GM10266 (cell line): ENCODE measurements around the gene VMAC.
A peak's percentile ranks its signal among the peaks of the same experiment; 100 is the strongest.
"Not testable (repeated sequence)": the region's sequence is repeated elsewhere in the genome, so short reads cannot be mapped to it uniquely, and the experiment has no call there.

Experiments used
- DNase-seq: peaks from one replicate; pipeline ENCODE4 v3.0.0; 2012; ENCODE audit errors: extremely low spot score
- TF ChIP-seq, protein P1 (sequence below): IDR thresholded peaks from 2 replicates; pipeline ENCODE4 v1.5.1; 2012; ENCODE audit warnings: mild to moderate bottlenecking, low read depth; ENCODE audit not compliant: control insufficient read depth, insufficient read depth; ENCODE audit errors: missing control alignments

The VMAC gene, protein sequence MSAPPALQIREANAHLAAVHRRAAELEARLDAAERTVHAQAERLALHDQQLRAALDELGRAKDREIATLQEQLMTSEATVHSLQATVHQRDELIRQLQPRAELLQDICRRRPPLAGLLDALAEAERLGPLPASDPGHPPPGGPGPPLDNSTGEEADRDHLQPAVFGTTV

DNA sequence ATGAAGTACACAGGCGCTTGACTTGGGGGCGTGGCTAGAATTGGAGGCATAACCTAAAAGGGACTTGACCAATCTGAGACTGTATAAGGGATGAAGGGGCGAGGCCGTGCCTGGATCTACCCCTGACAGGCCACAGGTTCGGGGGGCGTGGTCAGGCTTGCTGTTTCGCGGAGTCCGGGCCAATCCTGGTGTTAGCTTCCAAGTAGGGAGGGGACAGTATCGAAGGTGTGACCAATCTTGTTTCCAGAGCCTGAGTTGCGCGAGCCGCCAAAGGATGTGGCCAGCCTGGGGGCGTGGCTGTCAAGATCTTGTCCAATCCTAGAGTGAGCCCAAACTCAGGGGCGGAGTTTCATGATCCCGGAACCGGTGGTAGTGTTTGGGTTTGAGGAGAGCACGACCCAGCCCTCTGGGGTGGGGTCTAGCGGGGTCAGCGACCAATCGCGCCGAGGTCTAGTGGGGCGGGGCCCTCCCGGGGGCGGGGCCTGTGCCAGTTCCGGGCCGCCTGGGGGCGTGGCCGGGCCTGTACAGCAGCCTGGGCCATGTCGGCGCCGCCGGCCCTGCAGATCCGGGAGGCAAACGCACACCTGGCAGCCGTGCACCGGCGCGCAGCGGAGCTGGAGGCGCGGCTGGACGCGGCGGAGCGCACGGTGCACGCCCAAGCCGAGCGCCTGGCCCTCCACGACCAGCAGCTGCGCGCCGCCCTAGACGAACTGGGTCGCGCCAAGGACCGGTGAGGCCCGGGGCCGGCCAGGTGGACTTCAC lies at the start of gene VMAC:
VMAC (plus strand) TSS at position 521 of the 762 bp plus-strand sequence; CDS start at position 540, 19 bp downstream.
- peak; percentile 100 for DNase-seq
- TF ChIP-seq, protein P1, sequence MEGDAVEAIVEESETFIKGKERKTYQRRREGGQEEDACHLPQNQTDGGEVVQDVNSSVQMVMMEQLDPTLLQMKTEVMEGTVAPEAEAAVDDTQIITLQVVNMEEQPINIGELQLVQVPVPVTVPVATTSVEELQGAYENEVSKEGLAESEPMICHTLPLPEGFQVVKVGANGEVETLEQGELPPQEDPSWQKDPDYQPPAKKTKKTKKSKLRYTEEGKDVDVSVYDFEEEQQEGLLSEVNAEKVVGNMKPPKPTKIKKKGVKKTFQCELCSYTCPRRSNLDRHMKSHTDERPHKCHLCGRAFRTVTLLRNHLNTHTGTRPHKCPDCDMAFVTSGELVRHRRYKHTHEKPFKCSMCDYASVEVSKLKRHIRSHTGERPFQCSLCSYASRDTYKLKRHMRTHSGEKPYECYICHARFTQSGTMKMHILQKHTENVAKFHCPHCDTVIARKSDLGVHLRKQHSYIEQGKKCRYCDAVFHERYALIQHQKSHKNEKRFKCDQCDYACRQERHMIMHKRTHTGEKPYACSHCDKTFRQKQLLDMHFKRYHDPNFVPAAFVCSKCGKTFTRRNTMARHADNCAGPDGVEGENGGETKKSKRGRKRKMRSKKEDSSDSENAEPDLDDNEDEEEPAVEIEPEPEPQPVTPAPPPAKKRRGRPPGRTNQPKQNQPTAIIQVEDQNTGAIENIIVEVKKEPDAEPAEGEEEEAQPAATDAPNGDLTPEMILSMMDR = no peak

DNA sequence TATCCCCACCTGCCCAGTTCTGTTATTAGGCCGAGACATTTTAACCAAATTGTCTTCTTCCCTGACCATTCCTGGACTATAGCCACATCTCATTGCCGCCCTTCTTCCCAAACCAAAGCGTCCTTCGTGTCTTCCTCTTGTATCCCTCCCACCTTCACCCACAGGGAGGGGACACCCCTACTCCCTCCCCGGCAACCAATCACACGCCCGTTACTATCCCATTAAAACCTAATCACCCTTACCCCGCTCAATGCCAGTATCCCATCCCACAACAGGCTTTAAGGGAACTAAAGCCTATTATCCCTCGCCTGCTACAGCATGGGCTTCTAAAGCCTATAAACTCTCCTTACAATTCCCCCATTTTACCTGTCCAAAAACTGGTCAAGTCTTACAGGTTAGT lies 49.5 kb upstream of the VMAC start:
- DNase-seq = not testable (repeated sequence)

DNA sequence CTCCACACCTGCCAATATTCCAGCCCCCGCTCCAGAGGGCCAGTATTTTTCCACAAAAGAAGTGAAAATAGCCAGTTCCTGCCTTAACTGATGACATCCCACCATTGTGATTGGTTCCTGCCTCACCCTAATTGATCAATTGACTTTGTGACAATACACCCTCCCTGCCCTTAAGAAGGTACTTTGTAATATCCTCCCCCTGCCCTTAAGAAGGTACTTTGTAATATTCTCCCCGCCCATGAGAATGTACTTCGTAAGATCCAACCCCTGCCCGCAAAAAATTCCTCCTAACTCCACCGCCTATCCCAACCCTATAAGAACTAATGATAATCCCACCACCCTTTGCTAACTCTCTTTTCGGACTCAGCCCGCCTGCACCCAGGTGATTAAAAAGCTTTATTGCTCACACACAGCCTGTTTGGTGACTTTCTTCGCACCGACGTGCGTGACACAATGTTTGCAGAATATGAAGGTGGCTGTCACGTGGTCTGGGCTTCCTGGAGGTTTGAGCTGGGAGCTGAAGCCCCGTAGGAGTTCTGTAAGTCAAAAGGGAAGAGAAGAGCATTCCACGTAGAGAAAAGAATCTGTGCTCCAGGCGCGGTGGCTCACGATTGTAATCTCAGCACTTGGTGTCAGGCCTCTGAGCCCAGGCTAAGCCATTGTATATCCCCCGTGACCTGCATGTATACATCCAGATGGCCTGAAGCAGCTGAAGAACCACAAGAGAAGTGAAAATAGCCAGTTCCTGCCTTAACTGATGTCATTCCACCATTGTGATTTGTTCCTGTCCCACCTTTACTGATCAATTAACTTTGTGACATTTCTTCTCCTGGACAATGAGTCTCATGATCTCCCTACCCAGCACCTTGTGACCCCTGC lies 47.2 kb upstream of the VMAC start:
- no peak for DNase-seq
- TF ChIP-seq, protein P1 = no peak

DNA sequence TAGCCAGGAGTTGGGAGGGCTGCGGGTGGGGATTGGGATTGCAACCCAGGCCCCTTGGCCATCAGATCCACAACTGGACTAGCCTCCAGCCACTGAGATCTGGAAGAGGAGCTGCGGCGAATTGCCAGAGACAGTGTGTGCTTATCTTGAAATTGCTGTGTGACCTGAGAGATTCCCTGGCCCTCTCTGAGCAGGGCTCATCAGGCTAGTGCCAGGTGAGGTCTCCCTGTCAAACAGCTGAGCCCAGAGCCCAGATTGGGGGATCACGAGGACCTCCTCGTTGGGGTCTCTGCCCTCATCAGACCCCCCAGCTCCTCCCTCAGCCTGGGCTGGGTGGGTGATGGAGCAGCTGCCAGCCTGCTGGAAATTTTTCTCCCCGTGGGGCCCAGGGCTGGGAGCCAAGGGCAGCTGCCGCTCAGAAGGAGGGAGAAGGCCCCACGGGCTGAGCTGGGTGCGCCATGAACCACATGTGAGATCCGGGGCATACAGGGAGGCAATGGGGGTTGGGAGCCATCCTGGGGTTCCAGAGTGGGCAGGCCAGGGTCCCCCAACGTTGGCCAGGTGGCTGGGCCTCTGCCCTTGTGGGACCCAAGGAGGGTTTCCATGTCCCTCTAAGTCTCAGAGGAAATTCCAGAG lies 41.5 kb upstream of the VMAC start:
- DNase-seq = no peak
- TF ChIP-seq, protein P1 = no peak

DNA sequence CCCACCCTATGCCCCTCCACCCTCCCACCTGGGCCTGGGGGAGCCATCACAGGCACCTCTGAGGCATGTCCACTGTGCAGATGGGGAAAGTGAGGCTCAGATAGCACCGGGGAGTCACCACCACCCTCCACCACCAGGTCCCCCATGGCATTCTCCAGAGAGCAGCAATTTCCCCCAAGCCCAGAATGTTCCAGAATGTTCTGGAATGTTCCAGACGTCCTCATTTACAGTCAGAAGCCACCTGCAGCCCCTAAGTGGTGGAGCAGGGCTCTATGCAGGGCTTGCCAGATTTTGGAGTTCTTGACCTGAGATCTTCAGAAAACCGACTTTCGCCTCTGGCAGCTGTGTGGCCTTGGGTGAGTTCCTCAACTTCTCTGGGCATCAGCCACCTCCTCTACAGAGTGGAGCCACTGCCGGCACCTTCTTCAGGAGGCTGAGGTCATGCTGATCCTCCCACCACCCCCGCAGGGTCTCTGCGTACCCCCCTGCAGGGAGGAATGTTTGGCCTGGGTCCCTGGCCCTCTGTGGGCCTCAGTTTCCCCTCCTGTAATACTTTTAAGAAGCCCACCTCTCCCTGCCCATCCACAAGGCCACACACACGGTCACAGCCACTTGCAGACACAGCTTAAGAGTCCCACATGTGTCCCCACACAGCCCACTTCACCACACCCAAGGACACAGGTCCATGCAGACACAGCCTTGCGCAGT lies 40.5 kb upstream of the VMAC start:
- TF ChIP-seq, protein P1 = no peak
- DNase-seq = no peak

DNA sequence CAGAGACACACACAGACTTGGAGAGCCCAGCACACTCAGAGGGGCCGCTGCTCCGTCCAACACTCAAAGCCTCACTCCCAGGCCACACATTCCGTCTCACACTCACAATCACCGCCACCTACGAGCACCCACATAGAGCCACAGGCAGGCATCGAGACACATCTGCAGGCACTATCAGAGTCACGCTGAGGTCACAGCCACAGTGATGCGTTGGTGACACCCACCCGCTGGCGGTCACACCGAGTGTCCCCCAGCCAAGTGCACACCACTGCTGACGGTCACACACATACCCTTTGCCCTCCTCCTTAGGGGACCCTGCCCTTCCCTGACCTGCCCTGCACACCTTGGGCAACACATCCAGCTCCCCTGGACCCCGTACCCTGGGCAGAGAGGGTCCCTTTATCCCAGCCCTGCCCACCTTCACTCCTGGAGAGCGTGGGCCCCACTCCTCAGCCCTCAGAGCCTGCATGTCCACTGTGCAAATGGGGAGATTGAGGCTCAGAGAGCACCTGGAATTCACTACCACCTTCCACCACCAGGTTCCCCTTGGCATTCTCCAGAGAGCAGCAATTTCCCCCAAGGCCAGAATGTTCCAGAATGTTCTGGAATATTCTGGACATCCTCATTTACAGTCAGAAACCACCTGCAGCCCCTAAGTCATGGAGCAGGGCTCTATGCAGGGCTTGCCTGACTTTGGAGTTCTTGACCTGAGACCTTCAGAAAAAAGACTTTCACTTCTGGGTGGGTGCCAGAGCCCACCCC lies 39.8 kb upstream of the VMAC start:
- DNase-seq = no peak
- TF ChIP-seq, protein P1 = no peak
